Activated CD4-positive, alpha-beta T cell treated with anti-CD3 and anti-CD28 coated beads, Interleukin-2, amount 50 U/mL, for 24 hours (primary cell): ENCODE data around the gene GNLY.
A peak's percentile ranks its signal among the peaks of the same experiment; 100 is the strongest.

ENCODE experiments used
- DNase-seq, 2 donors: peaks; one replicate each; pipeline ENCODE4 v3.0.0-alpha.2; 2020; ENCODE audit warnings: low read depth in 1 of 2, low spot score in 1 of 2

Gene GNLY

GRCh38 chr2:85725451-85725850 is 31.3 kb downstream of the GNLY start:
- no peak for DNase-seq

GRCh38 chr2:85727798-85728197 is 33.6 kb downstream of the GNLY start:
- no peak for DNase-seq

GRCh38 chr2:85728342-85728741 is 34.2 kb downstream of the GNLY start:
- DNase-seq = no peak

- DNase-seq = peak; percentile 55 to 57
These were observed 35.0 kb downstream of the GNLY start for GRCh38 chr2:85728883-85729824.

GRCh38 chr2:85729825-85730510 is 35.8 kb downstream of the GNLY start:
- DNase-seq = no peak

GRCh38 chr2:85730686-85731230 is 36.6 kb downstream of the GNLY start:
- no peak for DNase-seq

GRCh38 chr2:85731606-85732005 is 37.4 kb downstream of the GNLY start:
- no peak for DNase-seq

- no peak for DNase-seq
These were observed 38.4 kb downstream of the GNLY start for GRCh38 chr2:85732467-85733120.

- DNase-seq = no peak
These were observed 39.2 kb downstream of the GNLY start for GRCh38 chr2:85733121-85733960.

GRCh38 chr2:85734015-85734414 is 39.9 kb downstream of the GNLY start:
- DNase-seq = no peak

- no peak for DNase-seq
These were observed 40.9 kb downstream of the GNLY start for GRCh38 chr2:85734942-85735608.

- no peak for DNase-seq
These were observed 41.5 kb downstream of the GNLY start for GRCh38 chr2:85735691-85736090.

- DNase-seq = no peak
These were observed 42.5 kb downstream of the GNLY start for GRCh38 chr2:85736456-85737355.

- no peak for DNase-seq
These were observed 43.3 kb downstream of the GNLY start for GRCh38 chr2:85737481-85737880.

GRCh38 chr2:85737961-85738360 is 43.8 kb downstream of the GNLY start:
- no peak for DNase-seq

- no peak for DNase-seq
These were observed 46.0 kb downstream of the GNLY start for GRCh38 chr2:85740193-85740592.

GRCh38 chr2:85741211-85741832 is 47.2 kb downstream of the GNLY start:
- DNase-seq = no peak

- DNase-seq = no peak
These were observed 47.8 kb downstream of the GNLY start for GRCh38 chr2:85741833-85742455.
